Measurements from ENCODE around the gene BMP8A.

GRCh38 chr1:39540504-39541031 lies 49.1 kb downstream of the BMP8A start:
- TF ChIP-seq SMC3 (conservative IDR thresholded peaks at IDR 0.05; ENCODE audit: poor library complexity) (no peak), CTCF (IDR thresholded peaks at IDR 0.05; ENCODE audit: poor library complexity, severe bottlenecking) (no peak), POLR2AphosphoS5 (IDR thresholded peaks at IDR 0.05) (no peak), RAD21 (conservative IDR thresholded peaks at IDR 0.05) (no peak), EZH2 (IDR thresholded peaks at IDR 0.05; ENCODE audit: borderline replicate concordance, insufficient read depth, low read length, poor library complexity, severe bottlenecking) (no peak)

Measured in neural cell (in vitro differentiated cells).